Gastroesophageal sphincter (tissue), 3 donors: ENCODE results near the gene NFKB1.

Experiments
- POLR2A ChIP-seq, 2 donors: fragments of 450-650 bp; IDR thresholded peaks; one replicate each; pipeline ENCODE4 v1.6.1; 2017; ENCODE audit warnings: antibody characterized with exemption in 2 of 2, mild to moderate bottlenecking in 2 of 2, moderate library complexity in 1 of 2
- POLR2AphosphoS5 ChIP-seq: sonication (generic); formaldehyde crosslinking; IDR thresholded peaks from one replicate; pipeline ENCODE4 v1.6.1; 2017; ENCODE audit warnings: antibody characterized with exemption
- TF ChIP-seq, protein P1 (sequence below), 4 experiments: fragments of 200-600 bp in 2 of 4; fragments of 450-650 bp in 2 of 4; sonication (generic) in 1 of 4; IDR thresholded peaks; one replicate each; pipeline ENCODE4 v1.5.1; 2017 to 2019; ENCODE audit warnings: antibody characterized with exemption in 4 of 4, mild to moderate bottlenecking in 2 of 4, moderate library complexity in 2 of 4

DNA sequence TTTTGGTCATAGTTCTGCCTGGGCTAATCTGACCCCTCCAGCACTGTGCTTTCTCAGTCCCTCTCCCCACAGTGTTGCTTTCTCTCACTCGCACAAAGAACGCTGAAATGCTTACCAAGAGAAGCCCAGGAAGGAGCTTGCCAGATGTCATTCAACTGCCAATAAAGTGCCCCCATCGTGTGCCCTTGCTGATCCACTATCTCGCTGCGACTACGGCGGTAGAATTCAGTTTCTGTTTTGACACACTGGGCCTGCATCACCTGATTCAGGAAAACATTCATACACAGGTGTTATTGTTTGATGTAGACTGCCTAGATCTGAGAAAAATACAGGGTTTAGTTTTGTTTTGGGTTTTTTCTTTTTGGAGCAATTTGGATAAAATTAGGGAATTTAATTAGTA, 138.4 kb downstream of the NFKB1 start:
- TF ChIP-seq, protein P1, sequence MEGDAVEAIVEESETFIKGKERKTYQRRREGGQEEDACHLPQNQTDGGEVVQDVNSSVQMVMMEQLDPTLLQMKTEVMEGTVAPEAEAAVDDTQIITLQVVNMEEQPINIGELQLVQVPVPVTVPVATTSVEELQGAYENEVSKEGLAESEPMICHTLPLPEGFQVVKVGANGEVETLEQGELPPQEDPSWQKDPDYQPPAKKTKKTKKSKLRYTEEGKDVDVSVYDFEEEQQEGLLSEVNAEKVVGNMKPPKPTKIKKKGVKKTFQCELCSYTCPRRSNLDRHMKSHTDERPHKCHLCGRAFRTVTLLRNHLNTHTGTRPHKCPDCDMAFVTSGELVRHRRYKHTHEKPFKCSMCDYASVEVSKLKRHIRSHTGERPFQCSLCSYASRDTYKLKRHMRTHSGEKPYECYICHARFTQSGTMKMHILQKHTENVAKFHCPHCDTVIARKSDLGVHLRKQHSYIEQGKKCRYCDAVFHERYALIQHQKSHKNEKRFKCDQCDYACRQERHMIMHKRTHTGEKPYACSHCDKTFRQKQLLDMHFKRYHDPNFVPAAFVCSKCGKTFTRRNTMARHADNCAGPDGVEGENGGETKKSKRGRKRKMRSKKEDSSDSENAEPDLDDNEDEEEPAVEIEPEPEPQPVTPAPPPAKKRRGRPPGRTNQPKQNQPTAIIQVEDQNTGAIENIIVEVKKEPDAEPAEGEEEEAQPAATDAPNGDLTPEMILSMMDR (IDR thresholded peaks at IDR 0.05): no peak
- TF ChIP-seq POLR2A (IDR thresholded peaks at IDR 0.05) (no peak), POLR2AphosphoS5 (no peak)
